Hepatocyte (in vitro differentiated cells): Measurements from ENCODE around the gene MAD1L1.

ENCODE experiments used
- CTCF ChIP-seq: fragments of 200-600 bp; sonication (generic); IDR thresholded peaks from 2 replicates; pipeline ENCODE4 v1.5.1; 2016; ENCODE audit warnings: antibody characterized with exemption, mild to moderate bottlenecking; ENCODE audit not compliant: poor library complexity
- EZH2 ChIP-seq: fragments of 200-600 bp; sonication (generic); IDR thresholded peaks from 2 replicates; pipeline ENCODE4 v1.6.1; 2016; ENCODE audit warnings: antibody characterized with exemption, mild to moderate bottlenecking, borderline replicate concordance
- EZH2phosphoT487 ChIP-seq: fragments of 200-600 bp; sonication (generic); IDR thresholded peaks from one replicate; pipeline ENCODE4 v1.6.1; 2018; ENCODE audit warnings: antibody characterized with exemption, mild to moderate bottlenecking, low read depth, moderate library complexity; ENCODE audit not compliant: unreplicated experiment, severe bottlenecking

- TF ChIP-seq CTCF (no peak), EZH2phosphoT487 (no peak), EZH2 (no peak)
Measured at GRCh38 chr7:2165610-2166594, 66.8 kb downstream of the MAD1L1 start.
